ENCODE results near the gene RHOU.

DNA sequence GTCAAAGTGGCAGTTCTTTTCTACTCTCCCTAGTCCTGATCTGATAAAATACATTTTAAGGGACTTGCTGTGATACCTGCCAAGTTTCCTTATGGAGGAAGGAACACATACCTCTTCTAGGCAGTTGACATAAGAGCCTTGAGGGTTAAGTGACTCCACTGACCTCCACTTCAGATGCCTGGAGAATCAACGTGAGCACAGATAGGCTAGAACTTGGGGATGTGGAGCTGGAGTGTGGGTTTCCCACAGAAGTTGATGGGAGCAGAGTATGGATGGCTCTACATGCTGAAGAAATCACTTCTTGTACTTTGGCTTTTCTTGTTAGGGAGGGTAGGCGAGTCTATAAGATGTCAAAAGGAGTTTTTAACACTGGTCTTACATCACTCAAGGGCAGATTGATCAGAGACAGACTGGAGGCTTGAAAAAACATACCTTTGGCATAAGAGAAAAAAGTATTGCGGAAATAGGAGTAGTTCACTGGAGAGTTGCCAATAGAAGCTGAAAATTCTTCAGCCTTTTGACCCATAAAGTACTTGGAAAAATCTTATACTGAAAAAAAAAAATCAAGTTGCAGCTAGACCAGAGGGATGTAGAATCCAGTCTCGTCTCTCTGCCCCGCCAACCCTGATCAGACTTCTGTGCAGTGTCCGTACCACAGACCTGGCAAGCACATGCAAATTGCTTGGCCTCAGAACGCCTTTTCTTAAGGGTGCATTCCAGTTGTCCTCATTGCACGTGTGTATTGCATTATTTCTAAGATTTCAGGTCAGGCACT is 5.5 kb downstream of the RHOU start:
- TF ChIP-seq, protein P1, sequence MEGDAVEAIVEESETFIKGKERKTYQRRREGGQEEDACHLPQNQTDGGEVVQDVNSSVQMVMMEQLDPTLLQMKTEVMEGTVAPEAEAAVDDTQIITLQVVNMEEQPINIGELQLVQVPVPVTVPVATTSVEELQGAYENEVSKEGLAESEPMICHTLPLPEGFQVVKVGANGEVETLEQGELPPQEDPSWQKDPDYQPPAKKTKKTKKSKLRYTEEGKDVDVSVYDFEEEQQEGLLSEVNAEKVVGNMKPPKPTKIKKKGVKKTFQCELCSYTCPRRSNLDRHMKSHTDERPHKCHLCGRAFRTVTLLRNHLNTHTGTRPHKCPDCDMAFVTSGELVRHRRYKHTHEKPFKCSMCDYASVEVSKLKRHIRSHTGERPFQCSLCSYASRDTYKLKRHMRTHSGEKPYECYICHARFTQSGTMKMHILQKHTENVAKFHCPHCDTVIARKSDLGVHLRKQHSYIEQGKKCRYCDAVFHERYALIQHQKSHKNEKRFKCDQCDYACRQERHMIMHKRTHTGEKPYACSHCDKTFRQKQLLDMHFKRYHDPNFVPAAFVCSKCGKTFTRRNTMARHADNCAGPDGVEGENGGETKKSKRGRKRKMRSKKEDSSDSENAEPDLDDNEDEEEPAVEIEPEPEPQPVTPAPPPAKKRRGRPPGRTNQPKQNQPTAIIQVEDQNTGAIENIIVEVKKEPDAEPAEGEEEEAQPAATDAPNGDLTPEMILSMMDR (IDR thresholded peaks at IDR 0.05) = no peak
- TF ChIP-seq POLR2AphosphoS5 (IDR thresholded peaks at IDR 0.05) = no peak
- no peak for TF ChIP-seq POLR2A (IDR thresholded peaks at IDR 0.05)
- no peak for TF ChIP-seq EP300 (IDR thresholded peaks at IDR 0.05)
